MM.1S (cell line): ENCODE measurements around the gene OBSCN.

Experiments used
- DNase-seq: peaks from one replicate; pipeline ENCODE4 v3.0.0-alpha.2; 2015
- H2AFZ ChIP-seq: fragments of 300-600 bp; sonication (generic); 2 replicates; pipeline ENCODE4 v1.6.0; 2016; ENCODE audit warnings: antibody characterized with exemption, low read length
- H3F3A ChIP-seq: fragments of 300-600 bp; sonication (generic); 2 replicates; pipeline ENCODE4 v1.6.1; 2016; ENCODE audit warnings: mild to moderate bottlenecking, antibody characterized with exemption, low read length, moderate library complexity, mixed read lengths; ENCODE audit not compliant: insufficient read depth
- H3K27ac ChIP-seq: fragments of 300-600 bp; sonication (generic); 2 replicates; pipeline ENCODE4 v1.5.1; 2016; ENCODE audit warnings: mild to moderate bottlenecking, low read length
- H3K27me3 ChIP-seq: fragments of 300-600 bp; sonication (generic); replicated peaks from 2 replicates; pipeline ENCODE4 v1.6.0; 2016; ENCODE audit warnings: low read length; ENCODE audit not compliant: insufficient read depth
- H3K36me3 ChIP-seq: fragments of 300-600 bp; sonication (generic); replicated peaks from 2 replicates; pipeline ENCODE4 v1.6.1; 2016; ENCODE audit warnings: mild to moderate bottlenecking, low read length, mixed read lengths; ENCODE audit not compliant: insufficient read depth
- H3K4me1 ChIP-seq: fragments of 300-600 bp; sonication (generic); 2 replicates; pipeline ENCODE4 v1.6.1; 2016; ENCODE audit warnings: low read length, mixed read lengths
- H3K4me2 ChIP-seq: fragments of 300-600 bp; sonication (generic); 2 replicates; pipeline ENCODE4 v1.6.0; 2016; ENCODE audit warnings: low read depth, low read length
- H3K4me3 ChIP-seq: fragments of 300-600 bp; sonication (generic); 2 replicates; pipeline ENCODE4 v1.5.1; 2016; ENCODE audit warnings: low read length, mixed read lengths
- H3K79me2 ChIP-seq: fragments of 300-600 bp; sonication (generic); 2 replicates; pipeline ENCODE4 v1.6.1; 2016; ENCODE audit warnings: mixed run types, low read length, mixed read lengths
- H3K9ac ChIP-seq: fragments of 300-600 bp; sonication (generic); 2 replicates; pipeline ENCODE4 v1.6.1; 2016; ENCODE audit warnings: low read length, mixed read lengths
- H3K9me2 ChIP-seq: fragments of 300-600 bp; sonication (generic); replicated peaks from 2 replicates; pipeline ENCODE4 v1.6.1; 2016; ENCODE audit warnings: mild to moderate bottlenecking, low read length, mixed read lengths; ENCODE audit not compliant: insufficient read depth
- H3K9me3 ChIP-seq: fragments of 300-600 bp; sonication (generic); replicated peaks from 2 replicates; pipeline ENCODE4 v1.6.1; 2016; ENCODE audit warnings: mild to moderate bottlenecking, low read length, mixed read lengths; ENCODE audit not compliant: insufficient read depth
- H4K20me1 ChIP-seq: fragments of 300-600 bp; sonication (generic); 2 replicates; pipeline ENCODE4 v1.6.1; 2016; ENCODE audit warnings: mild to moderate bottlenecking, low read length, moderate library complexity, mixed read lengths; ENCODE audit not compliant: insufficient read depth
- CTCF ChIP-seq: fragments of 300-600 bp; sonication (generic); IDR thresholded peaks from 2 replicates; pipeline ENCODE4 v1.5.1; 2016; ENCODE audit warnings: antibody characterized with exemption, low read length, mixed read lengths
- EZH2 ChIP-seq: fragments of 300-600 bp; sonication (generic); optimal IDR thresholded peaks from 2 replicates; pipeline ENCODE3; 2017; ENCODE audit warnings: low read depth, mild to moderate bottlenecking, antibody characterized with exemption, low read length, mixed read lengths
- EZH2phosphoT487 ChIP-seq: fragments of 300-600 bp; sonication (generic); IDR thresholded peaks from 2 replicates; pipeline ENCODE4 v1.6.1; 2018; ENCODE audit warnings: antibody characterized with exemption, low read length

The OBSCN gene

GRCh38 chr1:228363686-228364067, 155.8 kb downstream of the OBSCN start:
- H4K20me1 ChIP-seq: no peaks in the 10 kb centered on the region
- no peak for TF ChIP-seq CTCF
- no peak for TF ChIP-seq EZH2phosphoT487
- TF ChIP-seq EZH2: no peak

GRCh38 chr1:228364068-228364705, 156.3 kb downstream of the OBSCN start:
- Histone ChIP-seq H3K4me3 (no peak overlapping the region), H3K36me3 (no peaks in the 10 kb centered on the region), H3K27me3 (peaks cover 10% of the 10 kb centered on the region), H3K27ac (no peak overlapping the region), H3K4me2 (no peak overlapping the region), H3K9me2 (no peaks in the 10 kb centered on the region), H4K20me1 (no peaks in the 10 kb centered on the region), H3K4me1 (no peaks in the 10 kb centered on the region), H2AFZ (no peak overlapping the region), H3F3A (no peaks in the 10 kb centered on the region), H3K9ac (no peak overlapping the region), H3K79me2 (no peaks in the 10 kb centered on the region), H3K9me3 (no peaks in the 10 kb centered on the region)
- no peak for TF ChIP-seq EZH2phosphoT487
- no peak for TF ChIP-seq CTCF
- DNase-seq: no peak

More at GRCh38 chr1:228363686-228364067, 155.8 kb downstream of the OBSCN start:
- Histone ChIP-seq H3K36me3 (no peaks in the 10 kb centered on the region), H3F3A (no peaks in the 10 kb centered on the region), H3K4me3 (no peak overlapping the region), H3K9ac (no peak overlapping the region), H3K27ac (no peak overlapping the region), H2AFZ (no peak overlapping the region), H3K9me2 (no peaks in the 10 kb centered on the region), H3K4me1 (no peaks in the 10 kb centered on the region), H3K4me2 (no peak overlapping the region), H3K27me3 (peaks cover 10% of the 10 kb centered on the region), H3K79me2 (no peaks in the 10 kb centered on the region), H3K9me3 (no peaks in the 10 kb centered on the region)
- no peak for DNase-seq

- TF ChIP-seq CTCF (no peak), EZH2 (no peak), EZH2phosphoT487 (no peak)
- Histone ChIP-seq H3K27me3 (peaks cover 13% of the 10 kb centered on the region), H3F3A (no peaks in the 10 kb centered on the region), H4K20me1 (no peaks in the 10 kb centered on the region), H3K4me3 (no peak overlapping the region), H3K27ac (no peak overlapping the region), H3K9me3 (no peaks in the 10 kb centered on the region), H3K9ac (no peak overlapping the region), H3K36me3 (no peaks in the 10 kb centered on the region), H3K4me1 (no peaks in the 10 kb centered on the region), H3K79me2 (no peaks in the 10 kb centered on the region), H3K4me2 (no peak overlapping the region), H2AFZ (no peak overlapping the region), H3K9me2 (no peaks in the 10 kb centered on the region)
- no peak for DNase-seq
These were observed 156.9 kb downstream of the OBSCN start for GRCh38 chr1:228364706-228365213.
